ENCODE data around the gene PIEZO2.
"Not testable (repeated sequence)": the region's sequence is repeated elsewhere in the genome, so short reads cannot be mapped to it uniquely, and the experiment has no call there.

Gene PIEZO2

DNA sequence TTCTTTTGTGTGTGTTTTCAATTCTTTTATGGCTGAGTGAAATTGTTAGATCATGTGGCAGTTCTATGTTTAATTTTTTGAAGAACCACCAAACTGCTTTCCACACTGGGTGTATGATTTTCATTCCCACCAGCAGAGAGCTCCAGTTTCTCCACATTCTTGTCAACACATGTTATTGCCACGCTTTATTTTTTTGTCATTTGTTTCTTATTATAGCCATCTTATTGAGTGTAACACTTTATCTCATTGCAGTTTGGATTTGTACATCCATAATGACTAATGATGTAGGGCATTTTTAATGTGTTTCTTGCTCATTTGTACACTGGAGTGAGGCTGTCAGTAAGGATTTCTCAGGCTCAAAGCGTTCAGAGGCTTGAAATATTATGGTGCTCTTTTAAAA is 184.2 kb downstream of the PIEZO2 start:
- DNase-seq (ENCODE audit: low read depth) = no peak

- DNase-seq (ENCODE audit: low read depth) = no peak
Measured at GRCh38 chr18:10953672-10954071, 195.7 kb downstream of the PIEZO2 start.

DNA sequence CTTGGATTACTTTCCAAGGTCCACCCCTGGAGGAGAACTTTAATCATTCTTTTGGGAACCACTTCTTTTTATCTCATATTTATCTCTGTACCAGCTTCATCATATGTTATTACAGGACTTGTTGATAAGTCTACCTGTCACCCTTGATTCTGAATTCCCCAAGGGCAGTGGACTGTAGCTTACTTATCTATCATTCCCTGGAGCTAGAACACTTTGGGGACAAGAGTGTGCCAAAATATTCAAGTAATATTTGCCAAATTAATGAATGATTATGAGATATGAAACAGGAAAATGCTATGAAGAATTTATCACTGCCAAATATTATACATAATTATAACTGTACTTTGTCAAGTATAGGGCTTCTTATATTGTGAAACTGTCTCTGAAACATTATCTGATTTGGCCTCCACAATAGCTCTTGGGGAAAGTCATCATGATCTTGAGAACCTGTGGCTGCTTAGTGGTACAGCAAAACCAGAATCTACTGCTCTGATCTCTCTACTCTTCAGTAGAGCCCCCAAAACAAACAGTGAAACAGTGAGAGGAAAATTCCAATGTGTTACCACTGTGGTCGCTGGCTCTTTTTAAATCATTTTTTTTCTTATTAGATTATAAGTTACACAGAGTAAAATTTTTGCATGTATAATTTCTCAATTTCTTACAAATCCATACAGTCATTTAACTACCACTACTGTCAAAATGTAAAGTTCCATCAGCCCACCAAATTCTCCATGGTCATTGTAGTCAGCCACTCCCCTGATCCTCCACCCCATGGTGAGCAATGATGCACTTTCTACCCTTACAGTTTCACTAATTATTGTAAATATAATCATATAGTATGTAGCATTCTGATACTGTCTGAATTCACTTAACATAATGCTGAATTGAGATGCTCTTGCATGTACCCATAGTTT is 197.5 kb downstream of the PIEZO2 start:
- DNase-seq (ENCODE audit: low read depth) = no peak

DNA sequence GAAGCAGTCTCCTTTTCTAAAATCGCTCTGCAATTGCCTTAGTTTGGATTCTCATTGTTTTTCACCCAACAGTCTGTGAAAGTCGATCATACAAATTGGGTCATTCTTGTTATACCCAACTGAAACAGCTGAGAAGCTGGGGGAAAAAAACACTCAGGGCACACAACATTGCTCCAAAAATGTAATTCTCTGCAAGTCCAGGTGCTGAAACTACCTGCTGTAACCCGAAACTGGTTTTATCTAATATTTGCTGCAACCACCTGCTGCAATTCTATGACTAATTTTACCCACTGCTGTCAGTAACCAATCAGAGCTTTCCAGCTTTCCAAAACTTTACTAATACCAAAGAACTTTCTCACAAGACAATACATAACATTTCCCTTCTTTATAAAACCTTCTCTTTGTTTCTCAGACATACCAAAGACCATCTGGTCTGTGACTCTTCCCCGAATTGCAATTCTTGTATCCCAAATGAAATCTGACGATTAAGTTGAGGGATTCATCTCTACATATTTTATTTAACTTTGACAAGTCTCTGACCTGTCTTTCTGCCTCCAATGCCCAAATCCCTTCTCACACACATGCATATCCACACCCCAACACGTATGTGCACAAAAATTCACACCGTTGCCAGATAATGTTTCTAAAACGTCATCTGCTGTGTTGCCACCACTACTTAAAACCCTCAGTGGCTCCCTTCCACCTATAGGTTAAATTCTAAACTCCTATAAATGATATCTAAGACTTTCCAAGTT is 198.3 kb downstream of the PIEZO2 start:
- no peak for DNase-seq (ENCODE audit: low read depth)

- no peak for DNase-seq (ENCODE audit: low read depth)
Measured at GRCh38 chr18:10950080-10950875, 199.1 kb downstream of the PIEZO2 start.

- DNase-seq (ENCODE audit: low read depth) = no peak
Measured at GRCh38 chr18:10949655-10950054, 199.7 kb downstream of the PIEZO2 start.

DNA sequence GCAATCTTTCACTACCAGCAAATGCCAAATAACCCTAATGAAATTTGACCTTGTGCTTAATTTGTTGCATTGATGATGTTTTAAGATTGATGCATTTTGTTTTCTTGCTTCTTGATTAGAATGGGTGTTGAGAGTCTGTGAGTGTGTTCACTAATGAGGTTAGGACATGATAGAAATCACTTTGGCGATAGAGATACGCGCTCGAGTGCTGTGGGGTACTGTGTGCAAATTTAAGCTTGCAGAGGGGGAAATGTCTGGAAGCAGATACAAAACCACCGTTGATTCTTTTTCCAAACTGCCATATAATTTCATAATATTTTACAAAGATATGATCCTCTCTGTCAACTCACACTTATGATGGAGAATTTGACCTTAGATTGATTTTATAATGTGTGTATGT is 200.9 kb downstream of the PIEZO2 start:
- DNase-seq (ENCODE audit: low read depth) = no peak

DNA sequence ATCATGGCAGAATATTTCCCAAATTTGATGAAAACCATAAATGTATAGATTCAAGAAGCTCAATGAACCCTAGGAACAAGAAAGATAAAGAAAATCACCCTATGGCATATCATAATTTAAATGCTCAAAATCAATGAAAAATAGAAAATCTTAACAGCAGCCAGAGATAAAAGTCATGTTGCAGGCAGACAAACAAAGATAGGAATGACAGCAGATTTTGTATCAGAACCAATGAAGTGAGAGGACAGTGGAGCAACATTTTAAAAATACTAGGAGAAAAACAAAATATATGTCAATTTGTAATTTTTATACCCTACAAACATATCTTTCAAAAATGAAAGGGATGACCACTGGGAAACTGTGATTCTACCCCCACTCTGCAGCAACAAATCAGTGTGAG is 203.3 kb downstream of the PIEZO2 start:
- no peak for DNase-seq (ENCODE audit: low read depth)

DNA sequence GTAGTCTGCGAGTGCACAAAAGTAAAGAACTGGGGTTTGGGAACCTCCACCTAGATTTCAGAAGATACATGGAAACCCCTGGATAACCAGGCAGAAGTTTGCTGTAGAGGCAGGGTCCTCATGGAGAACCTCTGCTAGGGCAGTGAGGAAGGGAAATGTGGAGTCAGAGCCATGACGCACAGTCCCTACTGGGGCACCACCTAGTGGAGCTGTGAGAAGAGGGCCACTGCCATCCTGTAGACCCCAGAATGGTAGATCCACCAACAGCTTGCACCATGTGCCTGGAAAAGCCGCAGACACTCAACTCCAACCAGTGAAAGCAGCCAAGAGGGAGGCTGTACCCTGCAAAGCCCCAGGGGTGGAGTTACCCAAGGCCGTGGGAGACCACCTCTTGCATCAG is 206.4 kb downstream of the PIEZO2 start:
- DNase-seq (ENCODE audit: low read depth) = no peak

DNA sequence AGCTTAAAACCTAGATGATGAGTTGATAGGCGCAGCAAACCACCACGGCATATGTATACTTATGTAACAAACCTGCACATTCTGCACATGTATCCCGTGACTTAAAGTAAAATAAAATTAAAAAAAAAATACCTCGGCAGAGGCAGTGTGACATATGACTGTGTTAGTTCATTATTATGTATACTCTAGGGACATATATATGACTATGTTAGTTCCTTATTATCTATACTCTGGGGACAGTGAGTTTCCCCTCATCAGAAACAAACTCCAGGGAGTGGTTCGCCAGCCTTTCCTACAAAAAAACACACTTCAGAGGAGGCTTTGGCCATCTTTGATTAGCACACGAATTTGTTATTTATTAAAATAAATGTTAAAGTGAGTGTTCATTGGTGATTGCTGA is 209.5 kb downstream of the PIEZO2 start:
- DNase-seq (ENCODE audit: low read depth) = no peak

- no peak for DNase-seq (ENCODE audit: low read depth)
Measured at GRCh38 chr18:10937743-10938640, 211.4 kb downstream of the PIEZO2 start.

- DNase-seq (ENCODE audit: low read depth) = no peak
Measured at GRCh38 chr18:10936176-10937053, 213.0 kb downstream of the PIEZO2 start.

GRCh38 chr18:10935588-10935987 is 213.8 kb downstream of the PIEZO2 start:
- DNase-seq (ENCODE audit: low read depth) = no peak

GRCh38 chr18:10933648-10934047 is 215.7 kb downstream of the PIEZO2 start:
- DNase-seq (ENCODE audit: low read depth) = not testable (repeated sequence)

DNA sequence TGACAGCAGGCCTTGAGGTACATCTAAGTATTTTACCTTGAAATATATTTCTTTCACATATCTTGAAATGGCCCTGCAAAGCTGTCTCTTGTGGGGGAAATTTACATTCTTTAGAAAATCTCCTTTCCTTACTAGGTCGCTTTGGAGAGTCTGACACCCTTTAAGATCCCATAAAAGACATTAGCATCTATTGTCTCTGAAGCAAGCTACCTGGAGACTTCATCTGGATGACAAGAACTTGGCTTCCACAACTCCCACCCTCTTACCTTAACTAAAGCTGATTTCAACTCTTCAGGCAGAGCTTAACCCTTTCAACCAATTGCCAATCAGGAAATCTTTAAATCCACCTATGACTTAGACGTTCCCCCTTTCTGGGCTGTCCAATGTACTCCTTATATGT is 219.3 kb downstream of the PIEZO2 start:
- DNase-seq (ENCODE audit: low read depth) = no peak

DNA sequence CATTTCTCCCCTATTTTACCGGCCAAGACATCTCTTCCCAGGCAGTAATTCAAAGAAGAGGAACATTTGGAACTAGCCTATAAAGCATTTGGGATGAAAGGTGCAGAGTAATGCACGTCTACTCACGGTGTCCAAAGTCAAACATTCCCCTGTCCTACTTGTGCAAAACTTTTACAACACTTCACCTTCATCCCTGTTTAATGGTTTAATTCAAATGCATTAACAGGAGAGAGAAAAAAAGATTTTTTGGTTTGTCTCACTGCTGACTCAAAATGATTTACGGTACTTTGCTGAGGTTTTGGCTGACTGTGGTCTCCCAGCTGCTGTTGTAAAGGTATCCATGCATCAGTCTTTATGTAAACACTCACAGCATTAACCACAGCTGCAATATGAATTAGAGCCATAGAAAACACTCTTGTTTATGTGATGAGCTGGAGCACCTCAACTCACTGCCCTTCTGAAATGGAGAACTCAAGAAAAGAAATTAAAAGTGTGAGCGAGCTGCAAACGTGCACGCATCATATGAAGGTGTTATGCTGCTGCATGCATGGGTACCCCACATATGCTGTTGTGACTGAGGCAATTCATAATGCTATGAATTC is 220.5 kb downstream of the PIEZO2 start:
- no peak for DNase-seq (ENCODE audit: low read depth)

DNA sequence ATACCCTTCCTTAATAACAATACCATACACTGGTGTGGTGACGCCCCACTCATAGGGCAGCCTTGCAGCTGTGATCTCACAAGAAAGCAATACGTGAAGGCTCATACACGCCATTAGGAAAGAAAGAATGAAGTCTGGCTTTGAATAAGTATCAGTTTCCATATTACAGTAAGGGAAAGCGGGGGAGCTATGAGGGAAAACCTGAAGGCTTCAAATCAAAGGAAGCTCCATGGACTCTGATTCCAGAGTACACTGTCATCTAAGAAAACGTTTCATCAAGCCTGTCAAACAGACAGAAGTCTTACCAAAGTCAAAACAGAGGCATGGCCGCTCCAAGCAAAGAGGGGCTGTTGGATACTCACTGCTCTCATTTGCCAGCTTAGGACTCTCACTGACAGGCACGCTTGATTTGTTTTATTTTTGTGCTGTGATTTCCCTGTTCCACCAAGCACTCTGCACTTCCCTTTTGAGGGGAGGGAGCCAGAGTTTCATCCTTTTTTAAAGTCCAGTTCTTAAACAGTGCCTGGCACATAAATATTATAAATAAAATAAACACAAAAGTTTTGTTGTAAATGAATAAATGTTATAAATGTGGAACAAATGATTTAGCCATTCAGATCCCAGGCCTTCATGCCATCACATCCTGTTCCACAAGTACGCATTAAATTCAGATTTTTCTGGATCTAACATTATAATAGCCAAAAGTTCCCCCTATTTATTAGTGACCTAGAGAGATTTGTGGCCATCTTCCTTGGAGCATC is 221.2 kb downstream of the PIEZO2 start:
- no peak for DNase-seq (ENCODE audit: low read depth)

GRCh38 chr18:10927286-10927992 is 221.9 kb downstream of the PIEZO2 start:
- DNase-seq (ENCODE audit: low read depth) = no peak

Measured in stimulated activated CD8-positive, alpha-beta memory T cell treated with anti-CD3 and anti-CD28 coated beads, Interleukin-12 subunit alpha, Interleukin-12 subunit beta, amount 100 ng/mL, for 4 hours (primary cell).